Stimulated activated CD8-positive, alpha-beta memory T cell treated with anti-CD3 and anti-CD28 coated beads, Interleukin-12 subunit alpha, Interleukin-12 subunit beta, amount 100 ng/mL, for 24 hours (primary cell): ENCODE measurements around the gene FIGLA.

Experiments used
- DNase-seq: peaks from one replicate; pipeline ENCODE4 v3.0.0-alpha.2; 2020; ENCODE audit errors: extremely low read depth

Gene FIGLA

GRCh38 chr2:70775141-70775540 lies 15.3 kb downstream of the FIGLA start:
- DNase-seq = no peak

DNA sequence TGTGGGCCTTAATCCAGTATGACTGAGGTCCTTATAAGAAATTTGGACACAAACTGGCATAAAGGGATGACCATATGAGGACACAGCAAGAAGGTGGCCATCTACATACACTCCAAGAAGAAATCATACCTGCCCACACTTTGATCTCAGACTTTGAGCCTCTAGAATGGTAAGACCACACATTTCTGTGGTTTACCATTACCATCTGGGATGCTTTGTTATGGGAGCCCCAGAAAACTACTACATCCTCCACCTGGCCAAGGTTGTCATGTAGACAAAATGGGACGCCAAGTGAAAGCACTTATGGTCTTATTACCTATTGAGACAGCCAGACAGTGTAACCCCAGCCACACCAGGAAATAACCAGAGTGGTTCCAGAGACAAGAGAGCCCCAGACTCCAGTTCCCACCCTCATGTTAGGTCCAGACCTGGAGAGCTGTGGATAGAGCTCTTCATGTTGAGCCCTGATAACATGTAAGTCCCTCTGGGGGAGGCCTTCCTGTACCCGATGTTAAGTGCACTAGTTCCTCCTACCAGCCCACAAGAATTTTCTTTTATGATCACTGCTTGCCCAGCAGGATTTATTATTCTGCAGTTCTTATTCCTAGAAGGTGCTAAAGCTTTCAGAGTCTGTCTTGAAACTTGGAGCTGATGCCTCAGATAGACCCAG lies 17.8 kb downstream of the FIGLA start:
- DNase-seq = no peak

DNA sequence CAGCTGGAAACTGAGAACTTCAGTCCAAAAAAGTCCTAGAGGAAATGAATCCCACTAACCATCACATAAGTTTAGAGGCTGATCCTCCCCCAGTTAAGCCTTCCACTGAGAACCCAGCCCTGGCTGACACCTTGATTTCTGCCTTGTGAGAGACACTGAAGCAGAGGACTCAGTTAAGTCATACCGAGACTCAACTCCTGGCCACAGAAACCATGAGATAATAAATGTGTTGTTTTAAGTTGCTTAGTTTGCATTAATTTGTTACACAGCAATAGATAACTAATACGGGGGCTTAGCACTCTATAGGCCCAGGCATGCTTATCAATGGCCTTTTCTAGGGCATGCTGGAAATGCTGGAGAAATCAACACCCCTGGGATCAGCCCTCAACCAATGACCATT lies 19.0 kb downstream of the FIGLA start:
- DNase-seq = no peak

DNA sequence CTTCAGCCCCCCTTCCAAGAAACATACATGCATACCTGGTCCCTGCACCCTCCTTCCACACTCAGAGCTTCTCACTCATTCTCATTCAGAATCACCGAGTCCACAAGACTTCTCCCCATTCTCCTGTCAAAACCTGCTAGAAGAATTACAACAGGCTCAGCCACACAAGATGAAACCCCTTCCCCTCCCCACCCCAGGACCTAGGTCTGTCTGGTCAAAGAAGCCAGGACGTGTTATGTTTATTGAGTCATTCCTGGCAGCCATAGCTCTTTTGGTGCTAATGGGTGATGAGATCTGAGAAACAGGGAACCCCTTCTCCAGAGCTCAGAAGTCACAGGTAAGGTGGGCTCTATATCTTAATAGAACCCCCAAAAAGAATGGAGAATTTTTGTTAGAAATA lies 21.0 kb downstream of the FIGLA start:
- no peak for DNase-seq

GRCh38 chr2:70768590-70769085 lies 21.8 kb downstream of the FIGLA start:
- DNase-seq = no peak

GRCh38 chr2:70767699-70768589 lies 22.5 kb downstream of the FIGLA start, which contains the start of gene ADD2:
TSS of gene ADD2 (minus strand) at chr2:70768200. CDS start at chr2:70706408, 61,792 bp downstream.
- DNase-seq = no peak

- no peak for DNase-seq
These were observed 23.3 kb downstream of the FIGLA start for GRCh38 chr2:70767079-70767698.

DNA sequence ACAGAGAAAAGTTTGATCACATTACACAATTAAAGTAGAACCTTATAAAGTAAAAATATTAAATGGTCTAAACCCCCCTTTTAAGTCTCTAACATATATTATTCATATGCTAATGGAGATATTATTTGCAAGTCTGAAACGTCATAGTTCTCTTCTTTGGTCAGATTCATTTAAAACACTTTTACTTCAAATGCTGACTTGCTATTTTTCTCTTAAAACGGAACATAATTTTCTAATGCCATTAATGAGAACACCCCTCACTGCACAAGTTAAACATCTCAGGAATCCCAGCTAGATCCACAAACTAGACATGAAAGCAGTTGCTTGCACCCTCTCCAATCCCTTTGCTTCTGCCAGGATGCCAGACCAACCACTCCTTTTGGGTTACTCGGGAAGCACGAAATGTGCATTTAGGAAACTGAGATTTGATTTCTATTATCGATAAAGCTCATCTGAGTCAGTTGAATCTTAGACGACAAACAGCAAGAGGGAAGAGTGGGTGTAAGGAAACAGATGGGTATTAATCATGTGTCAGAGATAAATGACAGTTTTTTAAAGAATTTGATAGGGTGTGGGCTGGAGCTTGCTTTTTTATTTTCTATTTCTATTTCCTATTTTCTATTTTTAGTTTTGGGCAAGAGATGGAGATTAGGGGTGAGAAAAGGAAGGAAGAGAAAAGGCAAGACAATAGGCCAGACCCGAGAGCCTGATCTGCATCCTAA lies 23.9 kb downstream of the FIGLA start:
- no peak for DNase-seq

- DNase-seq = no peak
These were observed 24.9 kb downstream of the FIGLA start for GRCh38 chr2:70765507-70765906.

DNA sequence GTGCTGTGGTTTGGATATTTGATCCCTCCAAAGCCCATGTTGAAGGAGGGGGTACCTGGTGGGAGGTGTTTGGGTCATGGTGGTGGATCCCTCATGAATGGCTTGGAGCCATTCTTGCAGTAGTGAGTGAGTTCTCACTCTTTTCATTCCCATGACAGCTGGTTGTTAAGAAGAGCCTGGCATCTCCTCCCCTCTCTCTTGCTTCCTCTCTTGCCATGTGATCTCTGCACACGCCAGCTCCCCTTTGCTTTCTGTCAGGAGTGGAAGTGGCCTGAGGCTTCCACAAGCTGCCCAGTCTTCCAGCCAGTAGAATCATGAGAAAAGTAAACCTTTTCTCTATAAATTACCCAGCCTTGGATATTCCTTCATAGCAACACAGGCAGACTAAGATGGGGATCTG lies 31.0 kb downstream of the FIGLA start:
- DNase-seq = no peak

- DNase-seq = no peak
These were observed 32.5 kb downstream of the FIGLA start for GRCh38 chr2:70757966-70758365.

GRCh38 chr2:70757360-70757759 lies 33.1 kb downstream of the FIGLA start:
- DNase-seq = no peak

- DNase-seq = no peak
These were observed 34.3 kb downstream of the FIGLA start for GRCh38 chr2:70756128-70756527.

DNA sequence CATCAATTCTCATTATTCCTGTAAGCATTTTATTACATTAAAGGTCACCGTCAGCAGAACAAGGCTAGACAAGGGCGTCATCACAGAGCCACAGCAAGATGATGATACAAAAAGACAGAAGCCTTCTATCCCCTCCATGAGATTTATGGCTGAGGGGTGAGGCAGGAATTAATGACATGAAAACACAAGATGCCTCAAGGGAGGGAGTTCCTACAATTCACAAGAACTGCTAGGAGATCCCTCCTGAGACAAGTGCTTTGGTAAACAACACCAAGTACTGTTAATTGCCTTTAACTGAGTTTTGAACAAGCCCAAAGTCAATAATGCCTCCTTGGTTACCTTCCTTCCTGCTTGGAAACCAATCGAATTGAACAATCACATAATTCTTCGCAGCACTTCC lies 36.5 kb downstream of the FIGLA start:
- no peak for DNase-seq

- DNase-seq = no peak
These were observed 37.4 kb downstream of the FIGLA start for GRCh38 chr2:70753031-70753430.

- DNase-seq = no peak
These were observed 38.0 kb downstream of the FIGLA start for GRCh38 chr2:70752396-70752795.

DNA sequence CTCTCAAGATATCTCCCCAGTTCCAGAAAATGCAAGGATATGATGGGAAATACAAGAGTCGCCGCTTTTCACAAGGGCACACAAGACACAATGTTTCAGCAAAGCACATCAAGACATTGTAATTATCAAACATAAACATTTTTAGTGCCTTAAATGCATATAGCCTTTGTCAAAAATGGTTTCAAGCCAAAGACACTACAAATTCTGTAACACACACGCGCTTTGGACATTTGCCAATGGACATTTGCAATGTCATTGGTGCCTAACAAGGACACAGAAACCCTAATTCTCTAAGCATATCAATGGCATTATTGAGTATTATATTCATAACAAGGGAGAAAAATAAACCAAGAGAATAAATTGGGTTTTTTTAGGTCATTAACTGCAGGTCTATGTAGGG lies 38.6 kb downstream of the FIGLA start:
- DNase-seq = no peak

GRCh38 chr2:70750320-70750719 lies 40.1 kb downstream of the FIGLA start:
- no peak for DNase-seq

- DNase-seq = no peak
These were observed 42.2 kb downstream of the FIGLA start for GRCh38 chr2:70748002-70748784.

GRCh38 chr2:70747284-70747683 lies 43.2 kb downstream of the FIGLA start:
- no peak for DNase-seq
